Panc1 (cell line): ENCODE data around the gene SH3TC1. TPM values are rescaled to one million over a fixed set of nuclear protein-coding genes. Genes with fewer than 3 reads are reported as not detected.

Experiments used
- ATAC-seq: fragments of 200-7000 bp; cut with Tn5 transposase; 2 replicates; pipeline ENCODE4 v1.9.1; 2020; ENCODE audit warnings: mild to moderate bottlenecking, moderate library complexity
- BruUV-seq: library from RNA; stranded (reverse); fragments of 400-500 nt; replicated peaks from 2 replicates; lab custom pipeline; 2021; lab: Mats Ljungman, UMichigan
- CTCF ChIA-PET: fragments of 300-600 bp; sonication (Branson Sonifier 250); formaldehyde crosslinking; loops from one replicate; lab custom pipeline; 2022; ENCODE audit warnings: antibody characterized with exemption; lab: Charles Lee
- POLR2A ChIA-PET: fragments of 300-600 bp; sonication (Branson Sonifier 250); formaldehyde crosslinking; loops from one replicate; lab custom pipeline; 2022; ENCODE audit warnings: antibody characterized with exemption; lab: Charles Lee
- DNase-seq: peaks from one replicate; pipeline ENCODE4 v3.0.0-alpha.2; 2010; ENCODE audit warnings: low read depth, low spot score
- H3K27ac ChIP-seq: 2 replicates; pipeline ENCODE4 v1.5.1; 2011; ENCODE audit warnings: mild to moderate bottlenecking, low read length, inconsistent platforms
- H3K27me3 ChIP-seq: fragments of 200-500 bp; sonication (Bioruptor generic); 2 replicates; pipeline ENCODE4 v1.6.0; 2014; ENCODE audit warnings: low read length, inconsistent platforms; ENCODE audit not compliant: control insufficient read depth, insufficient read depth
- H3K36me3 ChIP-seq: fragments of 200-500 bp; sonication (Bioruptor generic); 2 replicates; pipeline ENCODE4 v1.5.1; 2014; ENCODE audit warnings: inconsistent platforms, mild to moderate bottlenecking, low read length, moderate library complexity; ENCODE audit not compliant: control insufficient read depth, insufficient read depth
- H3K4me1 ChIP-seq: 2 replicates; pipeline ENCODE4 v1.5.1; 2011; ENCODE audit warnings: inconsistent platforms, mild to moderate bottlenecking, low read length, moderate library complexity; ENCODE audit not compliant: control insufficient read depth, insufficient read depth
- H3K4me3 ChIP-seq, 2 experiments: 2 replicates each; pipeline ENCODE4 v1.5.1; 2011 to 2012; ENCODE audit warnings: low read depth in 2 of 2, low read length in 2 of 2, mild to moderate bottlenecking in 2 of 2, inconsistent platforms in 1 of 2, moderate library complexity in 1 of 2
- H3K9me3 ChIP-seq: fragments of 200-500 bp; sonication (Bioruptor generic); 2 replicates; pipeline ENCODE4 v1.5.1; 2014; ENCODE audit warnings: low read depth, mild to moderate bottlenecking, inconsistent platforms, low read length, moderate library complexity; ENCODE audit not compliant: control insufficient read depth, insufficient read depth
- POLR2AphosphoS5 ChIP-seq: IDR thresholded peaks from 2 replicates; pipeline ENCODE4 v1.6.1; 2012; ENCODE audit warnings: mild to moderate bottlenecking, low read depth, low read length, moderate library complexity
- SIN3A ChIP-seq: IDR thresholded peaks from 2 replicates; pipeline ENCODE4 v1.6.1; 2012; ENCODE audit warnings: low read depth, mild to moderate bottlenecking, low read length, moderate library complexity, borderline replicate concordance; ENCODE audit not compliant: insufficient read depth
- TCF7L2 ChIP-seq: IDR thresholded peaks from 2 replicates; pipeline ENCODE4 v1.6.1; 2011; ENCODE audit warnings: mild to moderate bottlenecking, low read depth, low read length, inconsistent platforms
- in situ Hi-C: cut with HindIII; loops from 2 replicates; pipeline ENCODE4 v1.10.0; 2016; ENCODE audit warnings: low sequenced_read_pairs, low pct_unique_long_range_greater_than_20kb
- intact Hi-C: fragments of 100-400 bp; cut with micrococcal nuclease; formaldehyde crosslinking; loops from one replicate; pipeline ENCODE4 v1.10.0; 2022; ENCODE audit not compliant: unreplicated experiment
- total RNA-seq: library from RNA; stranded (reverse); gene quantifications from one replicate; pipeline ENCODE4 v1.2.1, GENCODE V29; 2021; ENCODE audit not compliant: unreplicated experiment
- TF ChIP-seq, protein P1 (sequence below), 2 experiments: IDR thresholded peaks; 2 replicates each; pipeline ENCODE4 v1.6.1; 2011 to 2012; ENCODE audit warnings: low read depth in 2 of 2, control low read depth in 1 of 2, low read length in 1 of 2, mild to moderate bottlenecking in 1 of 2, moderate library complexity in 1 of 2; ENCODE audit not compliant: insufficient read depth in 1 of 2
- TF ChIP-seq, protein P2 (sequence below): fragments of 450-650 bp; IDR thresholded peaks from 2 replicates; pipeline ENCODE4 v1.5.1; 2017; ENCODE audit warnings: mild to moderate bottlenecking

The SH3TC1 gene
- total RNA-seq, 1 experiment from 2014 or later, result 4.5 TPM

DNA sequence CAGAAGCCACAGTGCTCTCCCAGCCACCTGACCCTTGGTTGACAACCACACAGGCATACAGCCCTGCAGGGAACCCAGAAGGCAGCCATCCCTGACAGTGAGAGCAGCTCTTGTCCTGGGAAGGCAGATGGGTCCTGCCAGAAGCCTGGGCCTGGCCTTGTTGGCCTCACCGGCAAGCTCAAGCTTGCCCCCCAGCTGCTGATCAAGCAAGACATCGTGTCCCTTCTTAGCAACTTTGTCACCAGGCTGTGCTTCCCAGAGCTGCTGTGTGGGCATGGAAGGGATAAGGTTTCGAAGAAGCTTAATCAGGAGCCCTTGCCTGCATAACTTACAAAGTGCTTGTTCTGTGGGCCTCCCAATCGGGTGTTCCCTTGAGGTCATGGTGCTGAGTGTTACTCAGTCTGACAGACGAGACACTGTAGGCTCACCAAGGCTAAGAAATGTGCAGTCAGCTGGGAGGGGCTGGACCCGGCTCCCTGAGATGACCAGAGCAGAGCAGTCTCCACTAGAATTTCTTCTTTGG lies 33.7 kb upstream of the SH3TC1 start:
- POLR2A ChIA-PET, result no interaction called here
- in situ Hi-C loops (no loop called here), intact Hi-C loops (no loop called here)
- Histone ChIP-seq H3K4me1 (no peaks in the 10 kb centered on the region), H3K4me3 (no peak overlapping the region), H3K27me3 (no peaks in the 10 kb centered on the region), H3K36me3 (no peaks in the 10 kb centered on the region), H3K27ac (no peak overlapping the region), H3K9me3 (no peaks in the 10 kb centered on the region)
- BruUV-seq, result no TSS peak
- TF ChIP-seq, protein P1, sequence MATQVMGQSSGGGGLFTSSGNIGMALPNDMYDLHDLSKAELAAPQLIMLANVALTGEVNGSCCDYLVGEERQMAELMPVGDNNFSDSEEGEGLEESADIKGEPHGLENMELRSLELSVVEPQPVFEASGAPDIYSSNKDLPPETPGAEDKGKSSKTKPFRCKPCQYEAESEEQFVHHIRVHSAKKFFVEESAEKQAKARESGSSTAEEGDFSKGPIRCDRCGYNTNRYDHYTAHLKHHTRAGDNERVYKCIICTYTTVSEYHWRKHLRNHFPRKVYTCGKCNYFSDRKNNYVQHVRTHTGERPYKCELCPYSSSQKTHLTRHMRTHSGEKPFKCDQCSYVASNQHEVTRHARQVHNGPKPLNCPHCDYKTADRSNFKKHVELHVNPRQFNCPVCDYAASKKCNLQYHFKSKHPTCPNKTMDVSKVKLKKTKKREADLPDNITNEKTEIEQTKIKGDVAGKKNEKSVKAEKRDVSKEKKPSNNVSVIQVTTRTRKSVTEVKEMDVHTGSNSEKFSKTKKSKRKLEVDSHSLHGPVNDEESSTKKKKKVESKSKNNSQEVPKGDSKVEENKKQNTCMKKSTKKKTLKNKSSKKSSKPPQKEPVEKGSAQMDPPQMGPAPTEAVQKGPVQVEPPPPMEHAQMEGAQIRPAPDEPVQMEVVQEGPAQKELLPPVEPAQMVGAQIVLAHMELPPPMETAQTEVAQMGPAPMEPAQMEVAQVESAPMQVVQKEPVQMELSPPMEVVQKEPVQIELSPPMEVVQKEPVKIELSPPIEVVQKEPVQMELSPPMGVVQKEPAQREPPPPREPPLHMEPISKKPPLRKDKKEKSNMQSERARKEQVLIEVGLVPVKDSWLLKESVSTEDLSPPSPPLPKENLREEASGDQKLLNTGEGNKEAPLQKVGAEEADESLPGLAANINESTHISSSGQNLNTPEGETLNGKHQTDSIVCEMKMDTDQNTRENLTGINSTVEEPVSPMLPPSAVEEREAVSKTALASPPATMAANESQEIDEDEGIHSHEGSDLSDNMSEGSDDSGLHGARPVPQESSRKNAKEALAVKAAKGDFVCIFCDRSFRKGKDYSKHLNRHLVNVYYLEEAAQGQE (IDR thresholded peaks at IDR 0.05; ENCODE audit: insufficient read depth in 1 of 2, low read depth in 2 of 2, low read length in 1 of 2), result no peak
- TF ChIP-seq POLR2AphosphoS5, result no peak
- TF ChIP-seq SIN3A, result no peak
- no peak for TF ChIP-seq TCF7L2
- TF ChIP-seq, protein P2, sequence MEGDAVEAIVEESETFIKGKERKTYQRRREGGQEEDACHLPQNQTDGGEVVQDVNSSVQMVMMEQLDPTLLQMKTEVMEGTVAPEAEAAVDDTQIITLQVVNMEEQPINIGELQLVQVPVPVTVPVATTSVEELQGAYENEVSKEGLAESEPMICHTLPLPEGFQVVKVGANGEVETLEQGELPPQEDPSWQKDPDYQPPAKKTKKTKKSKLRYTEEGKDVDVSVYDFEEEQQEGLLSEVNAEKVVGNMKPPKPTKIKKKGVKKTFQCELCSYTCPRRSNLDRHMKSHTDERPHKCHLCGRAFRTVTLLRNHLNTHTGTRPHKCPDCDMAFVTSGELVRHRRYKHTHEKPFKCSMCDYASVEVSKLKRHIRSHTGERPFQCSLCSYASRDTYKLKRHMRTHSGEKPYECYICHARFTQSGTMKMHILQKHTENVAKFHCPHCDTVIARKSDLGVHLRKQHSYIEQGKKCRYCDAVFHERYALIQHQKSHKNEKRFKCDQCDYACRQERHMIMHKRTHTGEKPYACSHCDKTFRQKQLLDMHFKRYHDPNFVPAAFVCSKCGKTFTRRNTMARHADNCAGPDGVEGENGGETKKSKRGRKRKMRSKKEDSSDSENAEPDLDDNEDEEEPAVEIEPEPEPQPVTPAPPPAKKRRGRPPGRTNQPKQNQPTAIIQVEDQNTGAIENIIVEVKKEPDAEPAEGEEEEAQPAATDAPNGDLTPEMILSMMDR, result no peak
- DNase-seq, result no peak
- CTCF ChIA-PET, result interaction anchor here (0.8 kb wide), 1 partner anchor 11 kb away, joined by 3 read pairs; no protein-coding TSS in a partner anchor
- ATAC-seq, result no peak

DNA sequence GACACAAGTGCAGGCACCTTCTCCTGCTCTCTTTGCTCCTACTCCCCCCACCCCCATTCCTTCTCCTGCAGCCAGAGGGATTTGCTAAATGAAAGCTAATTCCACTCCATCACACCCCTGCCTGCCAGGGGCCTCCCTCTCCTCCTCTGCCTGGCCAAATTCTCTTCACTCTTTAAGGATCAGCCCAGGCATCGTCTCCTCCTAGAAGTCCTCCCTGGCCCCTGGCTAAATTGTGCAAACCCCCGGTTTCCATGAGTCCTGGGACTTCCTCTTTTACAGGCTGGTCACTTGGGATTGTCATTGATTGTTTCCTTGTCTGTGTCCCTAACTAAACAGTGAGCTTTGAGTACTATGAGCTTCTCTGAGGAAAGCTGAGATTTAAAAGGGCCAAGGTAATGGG lies 31.8 kb upstream of the SH3TC1 start:
- H3K4me3 ChIP-seq, result no peak overlapping the region
- TF ChIP-seq TCF7L2, result no peak
- TF ChIP-seq POLR2AphosphoS5, result no peak
- TF ChIP-seq, protein P1 (IDR thresholded peaks at IDR 0.05; ENCODE audit: insufficient read depth in 1 of 2, low read depth in 2 of 2, low read length in 1 of 2), result no peak
- TF ChIP-seq, protein P2, result no peak
- TF ChIP-seq SIN3A, result no peak
- BruUV-seq, result no TSS peak
- in situ Hi-C loops, result no loop called here
- H3K27me3 ChIP-seq, result no peaks in the 10 kb centered on the region
- POLR2A ChIA-PET, result no interaction called here
- no peak overlapping the region for H3K27ac ChIP-seq
- DNase-seq (no peak), ATAC-seq (no peak)
- intact Hi-C loops, result no loop called here
- CTCF ChIA-PET, result interaction anchor here (0.7 kb wide), 1 partner anchor 9 kb away, joined by 3 read pairs; no protein-coding TSS in a partner anchor
- H3K36me3 ChIP-seq, result no peaks in the 10 kb centered on the region
- H3K4me1 ChIP-seq, result no peaks in the 10 kb centered on the region
- H3K9me3 ChIP-seq, result no peaks in the 10 kb centered on the region
